HepG2 (cell line): ENCODE results near the gene NFIC. TPM values are rescaled to one million over a fixed set of nuclear protein-coding genes. Genes with fewer than 3 reads are reported as not detected.

ENCODE experiments used
- ATAC-seq: fragments of 200-7000 bp; cut with Tn5 transposase; 3 replicates; pipeline ENCODE4 v1.9.1; 2020; ENCODE audit warnings: mild to moderate bottlenecking, moderate library complexity
- BruUV-seq: library from RNA; stranded (reverse); fragments of 400-500 nt; replicated peaks from 2 replicates; lab custom pipeline; 2021; lab: Mats Ljungman, UMichigan
- CTCF ChIA-PET: fragments of 300-600 bp; formaldehyde crosslinking; extraction: SDS; loops from one replicate; lab custom pipeline; 2021; ENCODE audit warnings: low total read pairs, inconsistent platforms, low intra/inter-chr PET ratio; lab: Yijun Ruan, JAX
- POLR2A ChIA-PET: fragments of 350-600 bp; sonication (Branson Sonifier 250); formaldehyde crosslinking; loops from one replicate; lab custom pipeline; 2020; ENCODE audit warnings: antibody characterized with exemption, inconsistent platforms; lab: Yijun Ruan, JAX
- DNase-seq: peaks from one replicate; pipeline ENCODE4 v3.0.0-alpha.2; 2015; ENCODE audit warnings: low spot score
- FAIRE-seq: peaks from 3 replicates; lab custom pipeline; 2011; peaks lifted over from hg19 to GRCh38; lab: Jason Lieb, UNC
- H2AFZ ChIP-seq: one replicate; pipeline ENCODE4 v1.6.1; 2011; ENCODE audit warnings: low read length, inconsistent platforms
- H3K27ac ChIP-seq: fragments of 300-600 bp; 3 replicates; pipeline ENCODE4 v1.8.0; 2011; ENCODE audit warnings: mixed run types, mild to moderate bottlenecking, mixed read lengths, low read length, inconsistent platforms; ENCODE audit not compliant: insufficient read depth; ENCODE audit errors: extremely low read length
- H3K27me3 ChIP-seq, 2 experiments: fragments of 200-600 bp in 1 of 2; 2 replicates in 1 of 2; 3 replicates in 1 of 2; pipeline versions ENCODE4 v1.6.0 to v1.8.0; 2011; ENCODE audit warnings: low read length in 2 of 2, mild to moderate bottlenecking in 2 of 2, moderate library complexity in 2 of 2, inconsistent platforms in 1 of 2; ENCODE audit not compliant: insufficient read depth in 2 of 2, control insufficient read depth in 1 of 2
- H3K36me3 ChIP-seq, 2 experiments: fragments of 200-600 bp in 1 of 2; replicated peaks in 1 of 2; 2 replicates in 1 of 2; 3 replicates in 1 of 2; pipeline versions ENCODE4 v1.5.1 to v1.8.0; 2011; ENCODE audit warnings: low read length in 2 of 2, inconsistent platforms in 1 of 2; ENCODE audit not compliant: insufficient read depth in 2 of 2, control insufficient read depth in 1 of 2
- H3K4me1 ChIP-seq: 2 replicates; pipeline ENCODE4 v1.5.1; 2012; ENCODE audit warnings: low read length, inconsistent platforms; ENCODE audit not compliant: insufficient read depth
- H3K4me2 ChIP-seq: 2 replicates; pipeline ENCODE4 v1.6.0; 2011; ENCODE audit warnings: low read depth, low read length, inconsistent platforms
- H3K4me3 ChIP-seq, 3 experiments: fragments of 200-600 bp in 1 of 3; sonication (generic), shearing (Covaris generic) in 1 of 3; replicated peaks in 1 of 3; 2 replicates each; pipeline ENCODE4 v1.5.1; 2011 to 2016; ENCODE audit warnings: low read length in 3 of 3, inconsistent platforms in 2 of 3, low read depth in 2 of 3, mild to moderate bottlenecking in 2 of 3, control low read depth in 1 of 3, mixed read lengths in 1 of 3; ENCODE audit not compliant: insufficient read depth in 1 of 3
- H3K79me2 ChIP-seq: one replicate; pipeline ENCODE4 v1.6.1; 2011; ENCODE audit warnings: low read length, inconsistent platforms; ENCODE audit not compliant: insufficient read depth
- H3K9ac ChIP-seq: 2 replicates; pipeline ENCODE4 v1.6.0; 2011; ENCODE audit warnings: mild to moderate bottlenecking, low read depth, low read length, inconsistent platforms; ENCODE audit not compliant: insufficient read depth
- H3K9me3 ChIP-seq: 2 replicates; pipeline ENCODE4 v1.5.1; 2012; ENCODE audit warnings: mild to moderate bottlenecking, low read length
- H4K20me1 ChIP-seq: 2 replicates; pipeline ENCODE4 v1.6.0; 2011; ENCODE audit warnings: inconsistent platforms, mild to moderate bottlenecking, low read length, moderate library complexity; ENCODE audit not compliant: insufficient read depth
- AHR ChIP-seq: IDR thresholded peaks from 2 replicates; pipeline ENCODE4 v1.6.1; 2018; ENCODE audit warnings: missing genetic modification reagents, missing compliant biosample characterization
- CEBPB ChIP-seq: IDR thresholded peaks from 2 replicates; pipeline ENCODE4 v1.6.1; 2011; ENCODE audit warnings: low read depth, low read length, improper control_type of control experiment, borderline replicate concordance
- CEBPG ChIP-seq: IDR thresholded peaks from 2 replicates; pipeline ENCODE4 v1.6.1; 2016
- SMAD9 ChIP-seq: sonication (generic); formaldehyde crosslinking; IDR thresholded peaks from 2 replicates; pipeline ENCODE4 v1.5.1; 2020; ENCODE audit warnings: mild to moderate bottlenecking, missing genetic modification reagents
- TRIM22 ChIP-seq: fragments of 450-650 bp; IDR thresholded peaks from 2 replicates; pipeline ENCODE4 v1.6.1; 2017
- ZKSCAN1 ChIP-seq: fragments of 150-350 bp; IDR thresholded peaks from 2 replicates; pipeline ENCODE4 v1.6.1; 2014; ENCODE audit warnings: low read length
- ZNF7 ChIP-seq: IDR thresholded peaks from 2 replicates; pipeline ENCODE4 v1.6.1; 2016; ENCODE audit warnings: missing biosample characterization, missing genetic modification reagents
- WGBS: methylation state at CpG from one replicate; pipeline ENCODE4 v1.1.6; 2017; ENCODE audit warnings: low lambda C conversion rate; 5-methylcytosine and 5-hydroxymethylcytosine counted together
- in situ Hi-C: cut with HindIII; loops from 2 replicates; pipeline ENCODE4 v1.10.0; 2017; ENCODE audit warnings: low pct_unique_long_range_greater_than_20kb; ENCODE audit not compliant: extremely low pct_ligation_motif_present
- intact Hi-C: fragments of 100-400 bp; cut with micrococcal nuclease; formaldehyde crosslinking; loops from one replicate; pipeline ENCODE4 v1.10.0; 2022; ENCODE audit not compliant: unreplicated experiment
- polyA plus RNA-seq, 8 experiments: library from polyadenylated mRNA; depleted of rRNA in 3 of 8; stranded (reverse) in 7 of 8; unstranded in 1 of 8; fragments of >200 nt; fragmentation: Illumina TruSeq in 4 of 8; extraction: Trizol in 4 of 8; gene quantifications; 2 replicates each; pipeline versions ENCODE4 v1.2.1 to v1.2.3, GENCODE V29; 2011 to 2016; ENCODE audit warnings: low read depth in 4 of 8, missing spikeins in 1 of 8, mixed read lengths in 1 of 8; ENCODE audit not compliant: insufficient read depth in 1 of 8
- total RNA-seq, 5 experiments: library from RNA; depleted of rRNA; stranded (reverse); fragments of >200 nt; fragmentation: Illumina TruSeq; extraction: Trizol; gene quantifications; 2 replicates each; pipeline ENCODE4 v1.2.3, GENCODE V29; 2016; ENCODE audit warnings: low read depth in 1 of 5

NFIC gene
- total and polyA plus RNA-seq, 2 of the 13 experiments (the other 11 are each of a cell fraction or from before 2014, with no cell fraction given), result 1.3 to 2.5 TPM

- CTCF ChIA-PET, result no interaction called here
- Histone ChIP-seq H4K20me1 (no peaks in the 10 kb centered on the region; the same call in 1 of the 2 replicates), H3K9ac (no peak overlapping the region), H3K27me3 (no peaks in the 10 kb centered on the region; a peak in 1 of 5 replicates), H3K79me2 (peaks cover 37% of the 10 kb centered on the region), H3K4me1 (peaks cover 59% of the 10 kb centered on the region), H3K36me3 (peaks cover 3 to 7% of the 10 kb centered on the region in 2 experiments; a peak in 3 of 5 replicates), H3K4me3 (no peak overlapping the region; a peak in 1 of 6 replicates), H3K9me3 (no peaks in the 10 kb centered on the region), H3K27ac (no peak overlapping the region), H2AFZ (no peak overlapping the region), H3K4me2 (peak overlapping the region; percentile 73; the same call in 1 of the 2 replicates)
- WGBS, result 57% methylated on average over 5 of the region's 5 CpGs
- no peak for FAIRE-seq
- DNase-seq, result no peak
- POLR2A ChIA-PET, result no interaction called here
- intact Hi-C loops (loop anchor here (5.0 kb wide), 1 partner anchor 68 kb away; the partner anchor contains the start of gene HMG20B), in situ Hi-C loops (no loop called here)
- TF ChIP-seq CEBPB (peak; percentile 52; the same call in 1 of the 2 replicates), ZKSCAN1 (no peak), CEBPG (CRISPR knock-in tag) (peak; percentile 27; the same call in 1 of the 2 replicates), ZNF7 (CRISPR knock-in tag) (0 out of 2 replicates have a peak, but pooled peaks have one; percentile 24)
- no TSS peak for BruUV-seq
- ATAC-seq, result no peak
Observed at GRCh38 chr19:3504735-3505134, 138.4 kb downstream of the NFIC start.

- Histone ChIP-seq H3K27me3 (no peaks in the 10 kb centered on the region), H3K4me2 (peak within 1 kb of the TSS; percentile 94), H3K79me2 (peaks cover 38% of the 10 kb centered on the region), H3K36me3 (peaks cover 3 to 16% of the 10 kb centered on the region in 2 experiments; a peak in 3 of 5 replicates), H3K9ac (peak within 1 kb of the TSS; percentile 95), H3K4me1 (peaks cover 57% of the 10 kb centered on the region), H4K20me1 (peaks cover 2% of the 10 kb centered on the region; the same call in 1 of the 2 replicates), H3K4me3 (peak within 1 kb of the TSS; percentile 82 to 96 (median 92)), H2AFZ (peak within 1 kb of the TSS; percentile 44), H3K9me3 (no peaks in the 10 kb centered on the region), H3K27ac (peak within 1 kb of the TSS; percentile 84)
- DNase-seq (peak; percentile 95), FAIRE-seq (peak; percentile 60), ATAC-seq (peak; percentile 78)
- CTCF ChIA-PET, result no interaction called here
- TSS peak; percentile 80 for BruUV-seq
- POLR2A ChIA-PET, result no interaction called here
- intact Hi-C loops (loop anchor here (5.0 kb wide), 1 partner anchor 67 kb away; the partner anchor contains the start of gene HMG20B), in situ Hi-C loops (no loop called here)
- 0% methylated on average over 7 of the region's 79 CpGs for WGBS
- TF ChIP-seq AHR (CRISPR knock-in tag) (no peak), SMAD9 (CRISPR knock-in tag) (no peak), TRIM22 (no peak)
Observed at GRCh38 chr19:3505598-3506383, 139.4 kb downstream of the NFIC start, which contains the start of gene FZR1. Gene FZR1, plus strand, starts transcription at chr19:3506311. Its CDS starts 16,679 bp downstream, at chr19:3522990.
